Measurements from ENCODE around the gene ABCB8.

ABCB8 gene

GRCh38 chr7:151087245-151088018 is 59.2 kb downstream of the ABCB8 start:
- no peak for DNase-seq (ENCODE audit: low read depth)

GRCh38 chr7:151088019-151088855 is 60.0 kb downstream of the ABCB8 start:
- no peak for DNase-seq (ENCODE audit: low read depth)

- DNase-seq (ENCODE audit: low read depth) = no peak
These were observed 60.8 kb downstream of the ABCB8 start for GRCh38 chr7:151088856-151089699.

- DNase-seq (ENCODE audit: low read depth) = no peak
These were observed 61.9 kb downstream of the ABCB8 start for GRCh38 chr7:151089893-151090730.

- no peak for DNase-seq (ENCODE audit: low read depth)
These were observed 62.8 kb downstream of the ABCB8 start for GRCh38 chr7:151091003-151091402.

- DNase-seq (ENCODE audit: low read depth) = no peak
These were observed 63.2 kb downstream of the ABCB8 start for GRCh38 chr7:151091431-151091830.

- no peak for DNase-seq (ENCODE audit: low read depth)
These were observed 63.7 kb downstream of the ABCB8 start for GRCh38 chr7:151091988-151092387.

- DNase-seq (ENCODE audit: low read depth) = no peak
These were observed 65.5 kb downstream of the ABCB8 start for GRCh38 chr7:151093748-151094147.

- no peak for DNase-seq (ENCODE audit: low read depth)
These were observed 66.4 kb downstream of the ABCB8 start for GRCh38 chr7:151094675-151095074.

GRCh38 chr7:151095123-151095797 is 67.0 kb downstream of the ABCB8 start:
- no peak for DNase-seq (ENCODE audit: low read depth)

- no peak for DNase-seq (ENCODE audit: low read depth)
These were observed 67.7 kb downstream of the ABCB8 start for GRCh38 chr7:151095828-151096475.

Data from activated T-cell treated with anti-CD3 and anti-CD28 coated beads for 1 hour (primary cell).